CD4-positive, alpha-beta T cell treated with Interleukin-2 at 100 ng/mL for 4 hours (primary cell): ENCODE results near the gene ITPK1.
A peak's percentile ranks its signal among the peaks of the same experiment; 100 is the strongest.

Experiments
- DNase-seq: peaks from one replicate; pipeline ENCODE4 v3.0.0-alpha.2; 2020; ENCODE audit warnings: low spot score

The ITPK1 gene

GRCh38 chr14:92922883-92923743, 192.6 kb downstream of the ITPK1 start, which contains the start of gene CHGA:
CHGA (plus strand) TSS chr14:92923150; CDS start chr14:92923360, 210 bp downstream.
- peak; percentile 29 for DNase-seq

DNA sequence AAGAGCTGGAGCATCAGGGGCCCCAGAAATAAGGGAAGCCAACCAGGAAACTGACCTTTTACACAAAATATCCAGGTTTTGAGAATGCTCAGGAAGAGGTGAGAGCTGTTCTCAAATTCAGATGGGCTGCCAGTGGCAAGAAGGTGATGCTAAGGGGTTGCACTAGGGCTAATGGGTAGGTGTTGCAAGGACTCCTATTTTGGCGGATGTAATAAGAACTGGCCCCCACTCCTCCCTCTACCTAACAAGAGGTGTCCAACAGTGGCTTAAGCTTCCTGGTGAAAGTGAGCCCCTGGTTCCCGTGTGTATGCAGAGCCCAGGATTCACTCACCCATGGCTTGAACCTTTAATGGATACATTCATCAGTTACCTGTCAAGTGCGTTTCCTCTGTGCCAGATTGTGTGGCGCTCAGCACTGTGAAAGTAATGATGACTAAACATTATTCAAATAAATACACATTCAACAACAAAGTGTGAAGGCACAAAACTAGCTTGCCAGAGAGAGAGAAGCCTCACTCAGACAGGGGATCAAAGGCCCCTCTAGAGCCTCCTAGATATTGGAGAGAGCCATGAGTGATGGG, 193.5 kb downstream of the ITPK1 start:
- DNase-seq = no peak

- no peak for DNase-seq
Measured at GRCh38 chr14:92920001-92920400, 195.7 kb downstream of the ITPK1 start.

DNA sequence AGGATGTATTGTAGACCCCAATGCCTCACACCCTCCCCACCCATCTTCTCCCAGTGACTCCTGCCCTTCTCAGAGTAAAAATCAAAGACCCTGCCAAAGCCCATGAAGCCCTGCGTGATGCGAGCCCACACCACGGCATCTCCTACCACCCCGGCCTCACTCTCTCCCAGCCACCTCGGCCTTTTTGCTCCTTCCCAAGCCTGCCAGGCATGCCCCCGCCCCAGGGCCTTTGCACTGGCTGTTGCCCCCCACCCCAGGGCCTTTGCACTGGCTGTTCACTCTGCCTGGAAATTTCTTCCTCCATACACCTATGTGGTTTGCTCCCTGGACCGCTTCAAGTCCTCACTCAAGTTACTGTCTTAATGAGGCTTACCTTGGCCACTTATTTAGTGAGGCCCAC, 197.8 kb downstream of the ITPK1 start:
- DNase-seq = no peak

GRCh38 chr14:92917041-92917940, 198.4 kb downstream of the ITPK1 start:
- DNase-seq = no peak

- no peak for DNase-seq
Measured at GRCh38 chr14:92916201-92916600, 199.5 kb downstream of the ITPK1 start.

DNA sequence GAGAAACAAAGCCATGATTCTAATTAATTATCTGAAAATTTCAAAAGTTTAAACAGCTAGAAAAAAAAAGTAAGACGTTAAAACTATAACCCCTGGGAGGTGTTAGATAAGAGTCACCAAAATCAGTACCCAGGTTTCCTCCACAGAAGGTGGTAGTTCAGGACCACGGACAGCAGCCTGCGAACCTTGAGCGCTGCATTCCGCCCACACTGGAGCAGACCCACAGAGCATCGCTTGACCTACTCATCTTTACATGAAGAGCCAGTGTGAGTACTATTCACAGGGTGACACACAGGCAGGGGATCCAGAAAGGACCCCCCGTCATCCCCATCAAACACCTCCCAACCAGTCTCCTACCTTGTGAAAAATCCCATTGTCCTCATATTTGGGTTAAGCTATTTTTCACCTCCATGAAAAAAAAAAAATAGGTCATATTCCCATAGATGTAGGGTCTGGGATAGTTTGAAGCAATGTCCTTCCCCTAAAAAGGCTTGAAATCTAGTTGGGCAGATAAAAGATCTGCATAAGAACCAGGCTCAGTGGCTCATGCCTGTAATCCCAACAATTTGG, 201.6 kb downstream of the ITPK1 start:
- DNase-seq = peak; percentile 11

- no peak for DNase-seq
Measured at GRCh38 chr14:92907316-92907911, 208.3 kb downstream of the ITPK1 start.

DNA sequence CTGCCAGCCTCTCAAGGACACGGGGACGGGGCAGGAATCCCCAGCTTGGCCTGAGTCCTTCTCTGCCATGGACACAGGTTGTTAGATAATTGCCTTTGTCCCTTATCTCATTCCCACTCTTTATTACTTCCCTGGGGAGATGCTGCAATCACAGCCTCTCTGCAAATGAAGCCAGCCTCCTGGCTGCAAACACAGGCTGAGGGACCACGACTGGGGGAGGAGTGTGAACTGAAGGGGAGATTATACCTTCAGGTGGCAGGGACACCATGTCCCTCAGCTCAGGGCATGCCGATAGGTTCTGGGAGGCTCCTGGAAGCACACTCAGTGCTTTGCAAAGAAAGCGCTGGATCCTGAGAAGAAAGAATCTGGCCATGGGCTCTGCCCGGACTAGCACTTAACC, 208.9 kb downstream of the ITPK1 start:
- no peak for DNase-seq

- DNase-seq = no peak
Measured at GRCh38 chr14:92906420-92906819, 209.3 kb downstream of the ITPK1 start.

GRCh38 chr14:92905667-92906066, 210.1 kb downstream of the ITPK1 start:
- no peak for DNase-seq

GRCh38 chr14:92903359-92903758, 212.4 kb downstream of the ITPK1 start:
- DNase-seq = peak; percentile 24

DNA sequence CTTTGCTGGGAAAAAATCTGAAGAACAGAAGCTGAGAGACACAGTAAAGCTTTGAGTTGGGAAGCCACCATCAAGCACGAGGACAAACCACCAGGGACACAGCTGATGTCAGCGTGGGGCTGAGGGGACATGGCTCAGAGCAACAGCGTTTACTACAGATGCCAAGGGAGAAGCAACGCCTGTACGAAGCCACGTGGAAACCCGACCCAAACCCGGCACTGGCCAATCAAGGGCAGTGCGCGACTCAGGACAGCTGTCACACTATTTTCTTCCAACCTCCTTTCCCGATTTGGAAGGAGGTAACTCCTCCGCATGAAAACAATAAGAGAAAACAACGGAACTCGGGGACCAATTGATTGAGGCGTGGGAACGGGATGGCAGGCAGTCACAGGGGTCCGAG, 213.0 kb downstream of the ITPK1 start:
- no peak for DNase-seq

- DNase-seq = no peak
Measured at GRCh38 chr14:92902191-92902590, 213.5 kb downstream of the ITPK1 start.

GRCh38 chr14:92900660-92901059, 215.1 kb downstream of the ITPK1 start:
- DNase-seq = no peak

DNA sequence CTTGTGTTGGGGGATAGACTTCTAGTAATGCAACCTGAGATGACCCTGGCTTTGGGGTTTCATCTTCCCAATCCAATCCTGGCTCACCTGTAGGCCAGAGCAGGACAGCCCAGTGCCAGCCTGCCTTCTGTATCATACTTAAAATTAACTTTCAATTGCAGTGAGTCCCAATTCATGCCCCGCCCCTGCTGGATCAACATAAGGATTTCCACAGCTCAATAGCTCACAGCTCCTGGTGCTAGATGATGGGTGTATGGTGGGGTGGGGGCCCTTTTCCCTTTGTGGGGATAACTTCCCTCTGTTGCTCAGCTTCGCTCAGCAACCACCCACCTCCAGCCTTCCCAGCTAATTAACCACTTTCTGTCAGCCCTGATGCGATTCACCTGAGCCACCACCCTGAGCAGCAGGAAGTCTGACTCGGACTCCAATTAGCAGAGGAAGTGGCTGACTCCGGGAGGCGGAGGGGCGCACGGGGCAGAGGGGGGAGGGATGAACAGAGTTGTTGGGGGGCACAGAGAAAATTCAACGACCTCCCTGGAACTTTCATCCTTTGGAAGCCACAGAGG, 217.1 kb downstream of the ITPK1 start:
- DNase-seq = peak; percentile 5

DNA sequence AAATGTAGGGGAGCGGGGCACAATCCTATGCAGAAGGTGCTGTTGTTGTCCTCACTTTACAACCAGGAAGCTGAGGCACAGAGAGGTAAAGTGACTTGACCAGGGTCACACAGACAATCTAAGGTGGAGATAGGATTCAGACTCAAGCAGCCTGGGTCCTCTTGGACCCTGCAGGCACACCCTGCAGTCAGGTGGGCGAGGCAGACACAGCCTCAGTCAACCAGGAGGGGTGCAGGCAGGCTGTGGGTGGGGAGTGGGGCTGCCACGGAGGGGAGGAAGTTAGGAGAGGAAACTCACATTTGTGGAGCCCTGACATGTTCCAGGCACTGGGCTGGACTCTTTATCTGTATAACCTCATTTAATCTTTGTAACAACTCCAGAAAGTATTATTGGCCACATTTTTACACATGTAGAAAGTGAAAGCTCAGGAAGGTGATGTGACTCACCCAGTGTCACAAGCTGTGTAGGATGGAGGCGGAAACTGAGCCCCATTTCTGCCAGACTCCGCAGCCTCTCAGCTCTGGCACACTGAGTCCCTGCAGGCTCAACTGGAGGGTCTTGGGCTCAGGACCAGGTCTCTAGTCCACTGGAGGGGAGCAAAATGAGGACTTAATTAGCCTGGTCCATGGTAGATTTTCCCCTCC, 217.7 kb downstream of the ITPK1 start:
- peak; percentile 31 for DNase-seq

DNA sequence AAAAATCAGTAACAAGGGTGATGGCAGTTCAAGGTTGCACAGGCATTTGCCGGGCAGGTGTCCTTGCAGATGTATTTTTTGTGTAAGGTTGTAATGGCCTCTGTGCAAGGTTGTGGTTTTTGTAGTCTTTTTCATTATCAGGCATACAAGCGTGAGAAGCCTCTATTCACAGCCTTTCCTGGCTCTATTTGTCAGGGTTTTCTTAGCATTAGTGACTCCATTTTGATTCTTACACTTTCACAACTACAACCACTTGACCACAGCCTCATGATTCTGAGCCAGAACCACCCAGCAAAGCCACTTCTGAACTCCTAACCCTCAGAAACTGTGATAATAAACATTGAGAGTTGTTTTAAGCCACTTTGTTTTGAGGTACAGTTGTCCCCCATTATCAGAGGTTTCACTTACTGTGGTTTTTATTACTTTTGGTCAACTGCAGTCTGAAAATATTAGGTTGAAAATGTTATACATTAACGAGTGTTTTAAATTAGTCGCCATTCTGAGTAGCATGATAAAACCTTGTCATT, 220.3 kb downstream of the ITPK1 start:
- no peak for DNase-seq

DNA sequence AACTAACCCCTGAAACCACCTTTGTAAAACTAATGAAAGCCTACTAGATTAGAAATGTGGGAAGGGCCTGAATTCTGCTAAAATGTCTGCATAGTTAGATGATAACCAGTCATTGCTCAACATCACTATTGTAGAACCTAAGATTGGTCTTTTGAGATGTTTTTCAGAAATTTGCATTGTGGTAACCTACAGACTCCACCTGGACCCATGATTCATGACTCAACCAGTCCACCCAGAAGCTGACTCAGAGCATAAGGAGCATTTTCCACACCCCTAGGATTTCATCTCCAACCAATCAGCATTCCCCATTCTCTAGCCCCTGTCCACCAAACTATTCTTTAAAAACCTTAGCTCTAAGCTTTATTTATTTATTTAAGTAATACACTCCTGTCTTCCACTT, 223.1 kb downstream of the ITPK1 start:
- no peak for DNase-seq

DNA sequence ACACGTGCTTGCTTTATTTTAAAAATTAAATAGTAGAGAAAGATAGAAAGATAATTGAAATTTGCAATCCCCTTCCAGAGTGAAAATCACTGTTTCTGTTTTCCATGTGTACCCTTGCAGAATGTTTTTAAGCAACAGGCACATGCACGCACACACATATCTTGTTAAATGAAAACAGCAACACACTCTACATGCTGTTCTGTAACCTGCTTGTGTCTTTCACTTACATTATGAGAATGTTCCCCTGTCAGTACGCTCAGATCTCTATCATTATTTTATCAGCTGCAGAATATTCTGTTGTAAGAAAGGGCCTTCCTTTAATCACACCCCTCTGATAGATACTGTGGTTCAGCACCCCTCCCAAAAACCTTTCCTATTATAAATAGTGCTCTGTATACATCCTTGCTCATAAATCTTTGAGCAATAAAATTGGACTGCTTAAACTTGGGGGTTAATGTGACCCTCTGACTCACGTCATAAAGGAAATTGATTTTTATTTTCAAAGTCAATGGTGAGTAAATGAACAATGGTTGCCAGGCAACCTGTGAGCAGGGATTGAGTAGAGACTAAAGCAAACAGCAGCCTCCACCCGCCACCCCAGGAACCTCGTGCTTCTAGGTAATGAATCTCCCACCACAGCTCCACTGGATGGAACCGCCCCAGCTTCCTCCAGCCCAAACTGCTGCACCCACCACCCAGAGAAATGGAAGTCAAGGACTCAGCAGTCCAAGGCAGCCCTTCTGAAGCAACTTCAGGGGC, 224.7 kb downstream of the ITPK1 start:
- DNase-seq = peak; percentile 29
